G401 (cell line): ENCODE measurements around the gene OSBPL7. TPM values are rescaled to one million over a fixed set of nuclear protein-coding genes. Genes with fewer than 3 reads are reported as not detected.
A peak's percentile ranks its signal among the peaks of the same experiment; 100 is the strongest.

ENCODE experiments used
- DNase-seq: peaks from one replicate; pipeline ENCODE4 v3.0.0-alpha.2; 2015; ENCODE audit warnings: low spot score
- in situ Hi-C: cut with HindIII; loops from 2 replicates; pipeline ENCODE4 v1.10.0; 2016; ENCODE audit warnings: low sequenced_read_pairs, mixed read lengths
- total RNA-seq: library from RNA; depleted of rRNA; stranded (reverse); fragments of >200 nt; shearing (Covaris generic); gene quantifications from 2 replicates; pipeline ENCODE4 v1.2.3, GENCODE V29; 2014

The OSBPL7 gene
- total RNA-seq, 1 experiment from 2014 or later = 4.2 TPM

GRCh38 chr17:47850692-47851573 lies 29.3 kb upstream of the OSBPL7 start, which contains the start of gene SP6:
TSS of gene SP6 (minus strand) at chr17:47851163. CDS start at chr17:47848429, 2,734 bp downstream.
- in situ Hi-C loops = no loop called here
- peak; percentile 62 for DNase-seq

DNA sequence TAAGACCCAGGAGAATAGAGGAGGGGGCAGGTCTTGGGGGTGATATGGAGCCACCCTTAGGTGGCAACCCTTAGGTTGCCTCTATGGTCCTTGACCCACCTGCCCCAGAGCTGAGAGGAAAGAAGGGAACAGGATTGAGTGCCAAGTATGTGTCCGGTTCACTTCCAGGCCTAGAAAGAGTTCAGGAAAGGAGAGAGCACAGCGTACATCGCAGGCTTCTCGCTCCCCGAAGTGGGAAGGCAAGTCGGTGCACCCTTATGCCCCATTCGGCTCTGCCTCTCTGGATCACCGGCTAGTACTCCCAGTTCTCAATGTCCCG lies 28.7 kb upstream of the OSBPL7 start:
- peak; percentile 25 for DNase-seq
- in situ Hi-C loops = no loop called here

DNA sequence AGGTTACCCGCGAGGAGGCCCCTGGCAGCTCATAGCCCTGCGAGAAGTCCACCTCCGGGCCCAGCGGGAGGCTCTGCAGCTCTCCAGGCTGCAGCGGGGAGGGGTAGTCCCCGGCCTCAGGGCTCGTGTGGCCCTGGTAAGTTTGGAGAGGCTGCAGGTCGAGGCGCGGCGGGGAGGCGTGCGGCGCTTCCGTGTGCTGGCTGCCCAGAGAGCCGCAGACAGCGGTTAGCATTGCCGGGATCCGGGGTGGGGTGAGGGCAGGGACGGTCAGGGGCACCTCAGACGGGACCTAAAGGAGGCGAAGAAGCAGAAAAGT lies 26.6 kb upstream of the OSBPL7 start:
- no peak for DNase-seq
- in situ Hi-C loops = no loop called here

- in situ Hi-C loops = no loop called here
- DNase-seq = no peak
Measured at GRCh38 chr17:47847341-47848197, 26.0 kb upstream of the OSBPL7 start.

DNA sequence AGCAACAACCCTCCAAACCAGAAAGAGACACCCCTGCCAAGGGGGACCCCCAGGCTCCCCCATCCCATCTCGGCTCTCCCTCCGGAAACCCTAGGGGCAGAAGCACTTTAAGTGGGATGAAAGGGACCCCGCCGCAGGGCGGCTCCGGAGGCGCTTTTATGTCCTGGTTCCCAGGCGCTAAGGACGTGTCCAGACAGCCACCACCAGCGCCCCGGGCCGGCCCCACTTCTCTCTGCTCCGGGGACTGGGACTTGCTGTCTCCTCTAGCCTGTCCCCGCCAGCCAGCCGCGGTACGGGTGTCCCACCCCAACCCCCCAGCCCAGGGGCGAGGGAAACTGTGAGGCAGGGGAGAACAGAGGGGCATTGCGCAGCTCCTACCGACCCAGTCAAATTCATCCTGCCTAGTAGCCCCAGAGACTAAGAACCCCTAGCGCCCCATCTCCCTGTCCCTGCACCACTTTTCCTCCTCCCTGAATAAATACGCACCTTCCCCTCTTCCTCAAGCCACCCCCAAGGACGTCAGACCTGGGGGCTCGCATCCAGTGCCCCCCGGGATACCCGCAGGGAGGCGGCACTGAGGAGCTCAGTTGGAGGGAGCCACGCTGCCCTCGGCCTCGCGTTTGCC lies 25.2 kb upstream of the OSBPL7 start:
- no peak for DNase-seq
- in situ Hi-C loops = no loop called here

DNA sequence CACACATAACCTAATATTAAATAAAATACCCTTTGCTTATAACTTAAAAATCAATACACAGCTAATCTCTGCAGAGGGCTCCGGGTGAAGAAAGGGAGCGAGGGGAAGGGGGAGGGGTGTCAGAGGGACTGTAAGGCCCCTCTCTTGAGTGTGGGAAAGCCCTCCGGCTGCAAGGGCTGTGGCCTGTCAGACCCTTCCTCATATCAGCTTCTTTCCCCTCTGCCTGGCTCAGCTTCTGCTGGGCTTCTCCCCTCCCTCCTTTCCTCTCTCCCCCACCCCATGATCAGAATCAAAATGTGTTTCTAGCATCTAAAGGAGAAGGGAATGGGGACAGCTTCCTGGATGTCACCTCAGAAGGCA lies 24.1 kb upstream of the OSBPL7 start:
- DNase-seq = no peak
- in situ Hi-C loops = no loop called here

DNA sequence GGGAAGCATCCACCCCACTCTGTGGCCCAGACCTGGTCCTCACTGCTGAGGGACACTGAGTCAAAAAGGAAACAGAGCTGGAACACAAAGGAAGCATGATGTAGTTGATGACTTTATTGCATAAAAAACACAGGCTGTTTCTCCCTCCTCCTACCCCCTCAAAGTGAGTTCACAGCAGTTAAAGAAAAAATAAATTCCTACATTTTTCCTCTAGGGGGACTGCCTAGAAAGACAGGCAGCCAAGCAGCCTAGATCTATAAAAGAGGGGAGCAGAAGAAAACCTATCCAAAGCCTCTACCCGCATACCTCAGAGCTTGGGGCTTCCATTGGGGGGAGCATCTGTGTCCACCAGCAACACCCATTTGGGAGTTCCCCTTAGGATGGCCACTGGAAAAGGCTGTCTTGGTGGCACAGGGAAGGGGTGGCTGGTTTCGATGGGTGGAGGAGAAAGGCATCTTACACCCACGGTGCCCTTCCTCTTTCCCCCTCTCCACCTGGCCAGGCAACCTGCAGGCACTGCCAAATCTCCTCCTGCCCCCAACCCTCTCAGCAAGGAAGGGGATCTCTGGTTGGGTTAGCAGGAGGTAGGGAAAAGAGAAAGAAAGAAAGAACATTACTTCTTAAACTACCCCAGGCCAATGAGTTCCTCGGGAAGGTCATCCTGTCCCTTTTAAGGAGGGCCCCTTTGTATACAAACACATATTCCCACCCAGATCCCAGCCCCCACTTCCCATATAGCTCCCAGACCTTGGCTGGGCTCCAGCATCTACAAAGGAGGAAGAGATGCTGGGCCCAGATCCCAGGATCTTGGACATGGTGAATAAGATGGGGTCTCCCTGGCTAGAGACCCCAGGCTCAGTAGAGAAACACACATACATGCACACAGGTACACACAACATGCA lies 23.5 kb upstream of the OSBPL7 start:
- no peak for DNase-seq

GRCh38 chr17:47844227-47844626 lies 22.6 kb upstream of the OSBPL7 start:
- in situ Hi-C loops = no loop called here
- DNase-seq = no peak

More for the DNA sequence above, 23.5 kb upstream of the OSBPL7 start:
- in situ Hi-C loops = no loop called here

GRCh38 chr17:47843391-47843730 lies 21.8 kb upstream of the OSBPL7 start:
- DNase-seq = no peak
- in situ Hi-C loops = no loop called here

DNA sequence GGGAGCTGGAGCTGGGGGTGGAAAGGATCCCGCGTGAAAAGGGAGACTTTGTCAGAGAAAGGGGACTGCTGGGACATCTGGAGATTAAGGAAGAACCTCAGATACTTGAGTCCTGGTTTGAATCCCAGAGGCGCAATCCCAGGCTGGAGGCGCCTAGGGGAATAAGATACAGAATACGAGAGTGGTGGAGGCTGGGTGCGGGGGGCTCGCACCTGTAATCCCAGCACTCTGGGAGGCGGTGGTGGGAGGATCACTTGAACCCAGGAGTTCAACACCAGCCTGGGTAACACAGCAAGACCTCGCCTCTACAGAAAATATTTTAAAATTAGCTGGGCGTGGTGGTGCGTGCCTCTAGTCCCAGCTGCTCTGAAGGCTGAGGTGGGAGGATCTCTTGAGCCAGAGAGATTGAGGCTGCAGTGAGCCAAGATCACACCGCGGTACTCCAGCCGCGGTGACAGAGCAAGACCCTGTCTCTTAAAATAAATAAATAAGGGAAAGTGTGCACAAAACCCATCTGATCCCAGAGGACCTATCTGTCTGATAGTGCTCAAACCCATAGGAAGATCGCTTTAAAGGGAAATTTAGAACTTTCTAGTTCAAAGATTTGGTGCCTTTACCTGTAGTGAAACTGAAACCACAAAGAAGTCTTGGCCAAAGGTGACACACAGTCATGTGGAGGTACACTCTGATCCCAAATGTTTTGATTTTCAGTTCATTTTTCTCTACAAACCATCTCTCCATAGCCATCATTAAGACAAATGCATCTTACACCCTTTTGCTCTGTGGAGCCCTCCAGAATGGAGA lies 20.1 kb upstream of the OSBPL7 start:
- DNase-seq = no peak
- in situ Hi-C loops = no loop called here

- peak; percentile 90 for DNase-seq
- in situ Hi-C loops = no loop called here
Measured at GRCh38 chr17:47840742-47841487, 19.3 kb upstream of the OSBPL7 start, which contains the start of gene SCRN2. TSS of gene SCRN2 (minus strand) at chr17:47841273. CDS start at chr17:47840843, 430 bp downstream.

- peak; percentile 52 for DNase-seq
- in situ Hi-C loops = no loop called here
Measured at GRCh38 chr17:47840001-47840741, 18.6 kb upstream of the OSBPL7 start.

DNA sequence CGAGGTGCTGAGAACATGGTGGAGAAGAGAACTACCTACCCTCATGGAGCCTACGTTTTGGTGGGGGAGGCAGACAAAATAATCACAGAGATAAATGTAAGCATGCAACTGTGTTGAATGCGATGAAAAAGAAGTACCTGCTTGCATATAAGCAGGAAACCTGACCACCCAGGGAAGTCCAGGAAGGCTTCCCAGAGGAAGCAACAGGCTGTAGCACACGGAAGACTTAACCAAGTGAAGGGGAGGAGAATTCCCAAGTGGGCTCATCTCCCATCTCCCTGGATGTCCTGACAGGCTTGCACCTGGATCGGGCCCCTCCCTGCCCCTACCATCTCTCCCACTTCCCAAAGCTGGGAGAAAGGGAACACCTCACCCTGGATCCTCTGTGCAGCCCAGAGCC lies 17.5 kb upstream of the OSBPL7 start:
- DNase-seq = no peak
- in situ Hi-C loops = no loop called here

DNA sequence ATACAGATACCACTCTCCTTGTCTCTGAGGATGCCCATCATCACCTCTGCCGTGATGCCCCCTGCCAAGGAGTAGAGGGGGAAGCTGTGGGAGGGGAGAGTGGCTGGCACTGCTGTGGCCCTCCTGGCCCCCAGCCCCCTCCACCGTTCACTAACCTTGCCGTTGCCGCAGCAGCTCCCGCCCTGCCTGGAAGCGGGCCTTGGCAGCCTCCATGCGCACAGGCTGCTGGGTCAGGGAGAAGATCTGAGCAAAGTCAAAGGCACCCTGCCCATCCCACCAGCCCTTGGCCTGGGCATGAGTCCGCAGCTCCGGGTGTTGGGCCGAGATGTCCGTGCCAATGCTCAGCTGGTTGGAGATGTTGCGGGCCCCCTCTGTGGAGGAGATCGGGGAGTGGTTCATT lies 17.0 kb upstream of the OSBPL7 start:
- DNase-seq = no peak
- in situ Hi-C loops = no loop called here

DNA sequence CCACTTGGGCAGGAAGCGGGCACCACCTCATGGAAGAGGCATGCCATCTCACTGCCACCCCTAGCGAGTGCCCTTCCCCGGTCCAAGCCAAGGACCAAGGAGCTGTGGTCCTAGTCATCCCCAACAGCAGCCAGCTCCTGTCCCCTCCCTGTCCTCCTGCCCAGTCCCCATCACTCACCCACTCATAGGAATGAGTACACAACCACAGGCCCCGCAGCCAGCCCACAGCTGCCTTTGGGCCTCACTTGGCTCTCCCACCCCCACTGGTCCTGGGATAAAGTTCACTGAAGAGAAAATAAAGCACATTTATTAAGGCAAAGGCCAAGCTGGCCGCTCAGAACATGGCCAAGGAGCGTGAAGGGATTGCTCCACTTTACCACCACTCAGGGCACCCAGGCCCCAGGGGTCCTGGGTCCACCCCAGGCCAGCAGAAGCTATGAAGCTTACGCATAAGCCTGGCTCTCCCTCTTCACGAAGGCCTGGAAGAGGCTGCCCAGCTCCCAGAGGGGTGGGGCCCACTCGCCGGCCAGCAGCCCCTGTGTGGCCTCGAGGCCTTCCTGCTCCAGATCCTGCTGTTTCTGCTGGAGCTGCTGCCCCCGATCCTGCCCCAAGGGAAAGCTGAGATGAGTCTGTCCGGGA lies 15.9 kb upstream of the OSBPL7 start:
- in situ Hi-C loops = no loop called here
- DNase-seq = no peak

- no peak for DNase-seq
- in situ Hi-C loops = no loop called here
Measured at GRCh38 chr17:47836601-47837000, 15.0 kb upstream of the OSBPL7 start.

- in situ Hi-C loops = no loop called here
- no peak for DNase-seq
Measured at GRCh38 chr17:47834756-47835155, 13.2 kb upstream of the OSBPL7 start.
